Measurements from ENCODE around the gene FOXN1.

The FOXN1 gene

DNA sequence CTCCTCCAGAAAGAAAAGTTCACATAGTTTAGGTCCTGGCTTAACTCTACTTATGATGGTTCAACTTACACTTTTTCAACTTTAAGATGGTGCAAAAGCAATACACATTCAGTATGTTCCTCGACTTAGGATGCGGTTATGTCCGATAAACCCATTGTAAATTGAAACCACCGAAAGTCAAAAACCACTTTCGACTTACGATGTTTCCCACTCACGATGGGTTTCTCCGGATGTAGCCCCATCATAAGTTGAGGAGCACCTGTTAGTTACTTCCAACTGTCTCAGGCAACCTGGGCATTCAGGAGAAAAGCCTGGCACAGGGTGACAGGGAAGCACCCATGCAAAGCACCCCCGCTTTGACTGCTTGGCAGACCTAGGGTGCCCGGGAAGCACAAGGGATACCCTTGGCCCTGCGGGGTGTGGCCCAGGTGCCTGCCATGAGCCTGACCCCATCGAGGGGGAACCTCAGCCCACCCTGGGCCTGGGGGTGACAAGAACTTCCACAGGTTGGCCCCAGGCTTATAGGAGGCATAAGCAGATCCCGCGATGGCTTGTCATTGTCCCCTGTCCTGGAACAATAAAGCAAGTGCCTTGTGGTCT is 32.2 kb downstream of the FOXN1 start:
- Mint-ChIP-seq H3K27me3 (ENCODE audit: low read depth, poor library complexity) (peaks cover 3% of the 10 kb centered on the region), H3K4me3 (no peak overlapping the region), H3K9me3 (no peaks in the 10 kb centered on the region), H3K36me3 (ENCODE audit: low read depth) (no peaks in the 10 kb centered on the region), H3K27ac (no peak overlapping the region), H3K4me1 (peaks cover 30% of the 10 kb centered on the region)
- DNase-seq = no peak
- no peak for TF ChIP-seq CTCF (IDR thresholded peaks at IDR 0.05)

DNA sequence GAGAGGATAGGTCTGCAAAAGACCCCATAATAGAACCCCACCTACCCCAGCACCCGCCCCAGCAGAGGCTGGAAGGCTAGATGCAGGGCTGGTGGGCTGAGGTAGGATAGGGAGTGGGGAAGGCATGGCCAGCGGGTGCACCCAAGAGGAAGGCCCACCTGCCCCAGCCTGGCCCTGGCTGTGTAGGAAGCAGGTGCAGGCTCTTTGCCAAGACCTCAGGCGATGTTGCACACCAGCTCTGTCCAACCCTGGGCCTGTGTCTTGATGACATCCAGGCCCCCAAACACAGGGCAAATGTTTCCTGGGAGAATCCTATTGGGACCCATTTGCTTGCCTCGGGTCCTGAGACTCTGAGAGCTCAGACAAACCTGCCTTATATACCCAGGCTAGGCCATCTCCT is 34.1 kb downstream of the FOXN1 start:
- peaks cover 3% of the 10 kb centered on the region for H3K27me3 Mint-ChIP-seq (ENCODE audit: low read depth, poor library complexity)
- H3K36me3 Mint-ChIP-seq (ENCODE audit: low read depth) = no peaks in the 10 kb centered on the region
- no peak for DNase-seq
- H3K4me3 Mint-ChIP-seq = no peak overlapping the region
- no peaks in the 10 kb centered on the region for H3K9me3 Mint-ChIP-seq
- no peak overlapping the region for H3K27ac Mint-ChIP-seq
- TF ChIP-seq CTCF (IDR thresholded peaks at IDR 0.05) = no peak
- peaks cover 18% of the 10 kb centered on the region for H3K4me1 Mint-ChIP-seq

- no peak for DNase-seq
- Mint-ChIP-seq H3K27me3 (ENCODE audit: low read depth, poor library complexity) (peaks cover 3% of the 10 kb centered on the region), H3K9me3 (no peaks in the 10 kb centered on the region), H3K4me3 (no peak overlapping the region), H3K27ac (no peak overlapping the region), H3K36me3 (ENCODE audit: low read depth) (peaks cover 4% of the 10 kb centered on the region), H3K4me1 (peaks cover 16% of the 10 kb centered on the region)
- no peak for TF ChIP-seq CTCF (IDR thresholded peaks at IDR 0.05)
These were observed 35.3 kb downstream of the FOXN1 start for GRCh38 chr17:28541439-28541838.

GRCh38 chr17:28544402-28545140 is 38.4 kb downstream of the FOXN1 start:
- H3K27ac Mint-ChIP-seq = no peak overlapping the region
- TF ChIP-seq CTCF (IDR thresholded peaks at IDR 0.05) = no peak
- no peak for DNase-seq

GRCh38 chr17:28545141-28545503 is 39.0 kb downstream of the FOXN1 start:
- Mint-ChIP-seq H3K4me1 (peaks cover 32% of the 10 kb centered on the region), H3K27me3 (ENCODE audit: low read depth, poor library complexity) (peaks cover 3% of the 10 kb centered on the region), H3K27ac (no peak overlapping the region), H3K4me3 (no peak overlapping the region), H3K9me3 (no peaks in the 10 kb centered on the region), H3K36me3 (ENCODE audit: low read depth) (peaks cover 8% of the 10 kb centered on the region)
- no peak for DNase-seq
- no peak for TF ChIP-seq CTCF (IDR thresholded peaks at IDR 0.05)

More at GRCh38 chr17:28544402-28545140, 38.4 kb downstream of the FOXN1 start:
- H3K4me1 Mint-ChIP-seq = peaks cover 26% of the 10 kb centered on the region
- H3K27me3 Mint-ChIP-seq (ENCODE audit: low read depth, poor library complexity) = peaks cover 3% of the 10 kb centered on the region
- no peaks in the 10 kb centered on the region for H3K9me3 Mint-ChIP-seq
- peaks cover 8% of the 10 kb centered on the region for H3K36me3 Mint-ChIP-seq (ENCODE audit: low read depth)
- no peak overlapping the region for H3K4me3 Mint-ChIP-seq
